ENCODE data around the gene HP1BP3.

- no peak for TF ChIP-seq CTCF (conservative IDR thresholded peaks at IDR 0.05; ENCODE audit: low read depth in 2 of 2)
- no peak for TF ChIP-seq NANOG (IDR thresholded peaks at IDR 0.05; ENCODE audit: borderline replicate concordance)
- TF ChIP-seq, protein P1, sequence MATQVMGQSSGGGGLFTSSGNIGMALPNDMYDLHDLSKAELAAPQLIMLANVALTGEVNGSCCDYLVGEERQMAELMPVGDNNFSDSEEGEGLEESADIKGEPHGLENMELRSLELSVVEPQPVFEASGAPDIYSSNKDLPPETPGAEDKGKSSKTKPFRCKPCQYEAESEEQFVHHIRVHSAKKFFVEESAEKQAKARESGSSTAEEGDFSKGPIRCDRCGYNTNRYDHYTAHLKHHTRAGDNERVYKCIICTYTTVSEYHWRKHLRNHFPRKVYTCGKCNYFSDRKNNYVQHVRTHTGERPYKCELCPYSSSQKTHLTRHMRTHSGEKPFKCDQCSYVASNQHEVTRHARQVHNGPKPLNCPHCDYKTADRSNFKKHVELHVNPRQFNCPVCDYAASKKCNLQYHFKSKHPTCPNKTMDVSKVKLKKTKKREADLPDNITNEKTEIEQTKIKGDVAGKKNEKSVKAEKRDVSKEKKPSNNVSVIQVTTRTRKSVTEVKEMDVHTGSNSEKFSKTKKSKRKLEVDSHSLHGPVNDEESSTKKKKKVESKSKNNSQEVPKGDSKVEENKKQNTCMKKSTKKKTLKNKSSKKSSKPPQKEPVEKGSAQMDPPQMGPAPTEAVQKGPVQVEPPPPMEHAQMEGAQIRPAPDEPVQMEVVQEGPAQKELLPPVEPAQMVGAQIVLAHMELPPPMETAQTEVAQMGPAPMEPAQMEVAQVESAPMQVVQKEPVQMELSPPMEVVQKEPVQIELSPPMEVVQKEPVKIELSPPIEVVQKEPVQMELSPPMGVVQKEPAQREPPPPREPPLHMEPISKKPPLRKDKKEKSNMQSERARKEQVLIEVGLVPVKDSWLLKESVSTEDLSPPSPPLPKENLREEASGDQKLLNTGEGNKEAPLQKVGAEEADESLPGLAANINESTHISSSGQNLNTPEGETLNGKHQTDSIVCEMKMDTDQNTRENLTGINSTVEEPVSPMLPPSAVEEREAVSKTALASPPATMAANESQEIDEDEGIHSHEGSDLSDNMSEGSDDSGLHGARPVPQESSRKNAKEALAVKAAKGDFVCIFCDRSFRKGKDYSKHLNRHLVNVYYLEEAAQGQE (IDR thresholded peaks at IDR 0.05; ENCODE audit: unreplicated experiment): no peak
- no peak for TF ChIP-seq EZH2 (IDR thresholded peaks at IDR 0.05; ENCODE audit: low read depth, unreplicated experiment)
- no peak for TF ChIP-seq EZH2phosphoT487 (IDR thresholded peaks at IDR 0.05; ENCODE audit: unreplicated experiment)
- TF ChIP-seq POLR2AphosphoS5 (IDR thresholded peaks at IDR 0.05; ENCODE audit: low read depth): no peak
- no peak for TF ChIP-seq JUNB (IDR thresholded peaks at IDR 0.05; ENCODE audit: unreplicated experiment)
- TF ChIP-seq ZNF114 (CRISPR knock-in tag; IDR thresholded peaks at IDR 0.05): no peak
- no peak for TF ChIP-seq ZNF331 (CRISPR knock-in tag; IDR thresholded peaks at IDR 0.05; ENCODE audit: low read depth)
- no peak for TF ChIP-seq CREB1 (CRISPR knock-in tag; IDR thresholded peaks at IDR 0.05; ENCODE audit: low read depth)
- TF ChIP-seq, protein P2, sequence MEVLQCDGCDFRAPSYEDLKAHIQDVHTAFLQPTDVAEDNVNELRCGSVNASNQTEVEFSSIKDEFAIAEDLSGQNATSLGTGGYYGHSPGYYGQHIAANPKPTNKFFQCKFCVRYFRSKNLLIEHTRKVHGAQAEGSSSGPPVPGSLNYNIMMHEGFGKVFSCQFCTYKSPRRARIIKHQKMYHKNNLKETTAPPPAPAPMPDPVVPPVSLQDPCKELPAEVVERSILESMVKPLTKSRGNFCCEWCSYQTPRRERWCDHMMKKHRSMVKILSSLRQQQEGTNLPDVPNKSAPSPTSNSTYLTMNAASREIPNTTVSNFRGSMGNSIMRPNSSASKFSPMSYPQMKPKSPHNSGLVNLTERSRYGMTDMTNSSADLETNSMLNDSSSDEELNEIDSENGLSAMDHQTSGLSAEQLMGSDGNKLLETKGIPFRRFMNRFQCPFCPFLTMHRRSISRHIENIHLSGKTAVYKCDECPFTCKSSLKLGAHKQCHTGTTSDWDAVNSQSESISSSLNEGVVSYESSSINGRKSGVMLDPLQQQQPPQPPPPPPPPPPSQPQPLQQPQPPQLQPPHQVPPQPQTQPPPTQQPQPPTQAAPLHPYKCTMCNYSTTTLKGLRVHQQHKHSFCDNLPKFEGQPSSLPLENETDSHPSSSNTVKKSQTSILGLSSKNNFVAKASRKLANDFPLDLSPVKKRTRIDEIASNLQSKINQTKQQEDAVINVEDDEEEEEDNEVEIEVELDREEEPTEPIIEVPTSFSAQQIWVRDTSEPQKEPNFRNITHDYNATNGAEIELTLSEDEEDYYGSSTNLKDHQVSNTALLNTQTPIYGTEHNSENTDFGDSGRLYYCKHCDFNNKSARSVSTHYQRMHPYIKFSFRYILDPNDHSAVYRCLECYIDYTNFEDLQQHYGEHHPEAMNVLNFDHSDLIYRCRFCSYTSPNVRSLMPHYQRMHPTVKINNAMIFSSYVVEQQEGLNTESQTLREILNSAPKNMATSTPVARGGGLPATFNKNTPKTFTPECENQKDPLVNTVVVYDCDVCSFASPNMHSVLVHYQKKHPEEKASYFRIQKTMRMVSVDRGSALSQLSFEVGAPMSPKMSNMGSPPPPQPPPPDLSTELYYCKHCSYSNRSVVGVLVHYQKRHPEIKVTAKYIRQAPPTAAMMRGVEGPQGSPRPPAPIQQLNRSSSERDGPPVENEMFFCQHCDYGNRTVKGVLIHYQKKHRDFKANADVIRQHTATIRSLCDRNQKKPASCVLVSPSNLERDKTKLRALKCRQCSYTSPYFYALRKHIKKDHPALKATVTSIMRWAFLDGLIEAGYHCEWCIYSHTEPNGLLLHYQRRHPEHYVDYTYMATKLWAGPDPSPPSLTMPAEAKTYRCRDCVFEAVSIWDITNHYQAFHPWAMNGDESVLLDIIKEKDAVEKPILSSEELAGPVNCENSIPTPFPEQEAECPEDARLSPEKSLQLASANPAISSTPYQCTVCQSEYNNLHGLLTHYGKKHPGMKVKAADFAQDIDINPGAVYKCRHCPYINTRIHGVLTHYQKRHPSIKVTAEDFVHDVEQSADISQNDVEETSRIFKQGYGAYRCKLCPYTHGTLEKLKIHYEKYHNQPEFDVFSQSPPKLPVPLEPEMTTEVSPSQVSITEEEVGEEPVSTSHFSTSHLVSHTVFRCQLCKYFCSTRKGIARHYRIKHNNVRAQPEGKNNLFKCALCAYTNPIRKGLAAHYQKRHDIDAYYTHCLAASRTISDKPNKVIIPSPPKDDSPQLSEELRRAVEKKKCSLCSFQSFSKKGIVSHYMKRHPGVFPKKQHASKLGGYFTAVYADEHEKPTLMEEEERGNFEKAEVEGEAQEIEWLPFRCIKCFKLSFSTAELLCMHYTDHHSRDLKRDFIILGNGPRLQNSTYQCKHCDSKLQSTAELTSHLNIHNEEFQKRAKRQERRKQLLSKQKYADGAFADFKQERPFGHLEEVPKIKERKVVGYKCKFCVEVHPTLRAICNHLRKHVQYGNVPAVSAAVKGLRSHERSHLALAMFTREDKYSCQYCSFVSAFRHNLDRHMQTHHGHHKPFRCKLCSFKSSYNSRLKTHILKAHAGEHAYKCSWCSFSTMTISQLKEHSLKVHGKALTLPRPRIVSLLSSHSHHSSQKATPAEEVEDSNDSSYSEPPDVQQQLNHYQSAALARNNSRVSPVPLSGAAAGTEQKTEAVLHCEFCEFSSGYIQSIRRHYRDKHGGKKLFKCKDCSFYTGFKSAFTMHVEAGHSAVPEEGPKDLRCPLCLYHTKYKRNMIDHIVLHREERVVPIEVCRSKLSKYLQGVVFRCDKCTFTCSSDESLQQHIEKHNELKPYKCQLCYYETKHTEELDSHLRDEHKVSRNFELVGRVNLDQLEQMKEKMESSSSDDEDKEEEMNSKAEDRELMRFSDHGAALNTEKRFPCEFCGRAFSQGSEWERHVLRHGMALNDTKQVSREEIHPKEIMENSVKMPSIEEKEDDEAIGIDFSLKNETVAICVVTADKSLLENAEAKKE (CRISPR knock-in tag; IDR thresholded peaks at IDR 0.05): no peak
- TF ChIP-seq STAT1 (IDR thresholded peaks at IDR 0.05; ENCODE audit: unreplicated experiment): no peak
- no peak for TF ChIP-seq ETS1 (IDR thresholded peaks at IDR 0.05)
These were observed 88.8 kb downstream of the HP1BP3 start for GRCh38 chr1:20698195-20698910.
